GM06990 (cell line): ENCODE measurements around the gene MIP.
"Not testable (repeated sequence)": the region's sequence is repeated elsewhere in the genome, so short reads cannot be mapped to it uniquely, and the experiment has no call there.

Experiments
- DNase-seq: peaks from one replicate; pipeline ENCODE4 v3.0.0-alpha.2; 2011; ENCODE audit not compliant: insufficient read length; ENCODE audit errors: extremely low read depth
- H3K27me3 ChIP-seq: replicated peaks from 2 replicates; pipeline ENCODE4 v1.6.0; 2011; ENCODE audit warnings: low read length; ENCODE audit not compliant: control insufficient read depth, insufficient read depth
- H3K36me3 ChIP-seq: 2 replicates; pipeline ENCODE4 v1.5.1; 2011; ENCODE audit warnings: low read length; ENCODE audit not compliant: control insufficient read depth, insufficient read depth
- H3K4me3 ChIP-seq: replicated peaks from 2 replicates; pipeline ENCODE4 v1.5.1; 2011; ENCODE audit warnings: low read depth, mild to moderate bottlenecking, control low read depth, low read length
- TF ChIP-seq, protein P1 (sequence below): IDR thresholded peaks from 2 replicates; pipeline ENCODE4 v1.5.1; 2011; ENCODE audit warnings: low read length, control low read depth, mild to moderate bottlenecking, inconsistent platforms; ENCODE audit not compliant: insufficient read depth, poor library complexity, severe bottlenecking

The MIP gene

DNA sequence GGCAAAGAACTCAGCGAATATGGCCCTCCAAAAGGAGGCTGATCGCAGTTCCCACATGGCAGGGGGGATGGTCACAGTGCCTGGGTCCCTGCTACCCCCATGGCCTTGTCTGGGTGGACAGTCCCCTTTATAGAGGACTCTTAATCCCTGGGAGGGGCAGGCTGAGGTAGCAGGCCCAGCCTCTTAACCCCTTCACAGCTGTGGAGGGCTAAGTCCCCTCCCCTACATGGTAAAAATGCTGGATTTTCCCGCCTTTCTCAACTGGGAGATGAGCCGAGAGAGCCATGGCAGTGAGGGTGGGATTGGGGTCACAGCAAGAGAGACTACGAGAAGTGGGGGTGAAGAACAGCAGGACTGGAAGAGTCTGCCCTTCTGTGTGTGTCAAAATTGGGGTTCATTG, at the start of gene MIP:
MIP (minus strand) TSS at position 101 of the 400 bp plus-strand sequence; CDS start at position 57, 44 bp downstream.
- H3K4me3 ChIP-seq: no peak within 1 kb of the TSS
- TF ChIP-seq, protein P1, sequence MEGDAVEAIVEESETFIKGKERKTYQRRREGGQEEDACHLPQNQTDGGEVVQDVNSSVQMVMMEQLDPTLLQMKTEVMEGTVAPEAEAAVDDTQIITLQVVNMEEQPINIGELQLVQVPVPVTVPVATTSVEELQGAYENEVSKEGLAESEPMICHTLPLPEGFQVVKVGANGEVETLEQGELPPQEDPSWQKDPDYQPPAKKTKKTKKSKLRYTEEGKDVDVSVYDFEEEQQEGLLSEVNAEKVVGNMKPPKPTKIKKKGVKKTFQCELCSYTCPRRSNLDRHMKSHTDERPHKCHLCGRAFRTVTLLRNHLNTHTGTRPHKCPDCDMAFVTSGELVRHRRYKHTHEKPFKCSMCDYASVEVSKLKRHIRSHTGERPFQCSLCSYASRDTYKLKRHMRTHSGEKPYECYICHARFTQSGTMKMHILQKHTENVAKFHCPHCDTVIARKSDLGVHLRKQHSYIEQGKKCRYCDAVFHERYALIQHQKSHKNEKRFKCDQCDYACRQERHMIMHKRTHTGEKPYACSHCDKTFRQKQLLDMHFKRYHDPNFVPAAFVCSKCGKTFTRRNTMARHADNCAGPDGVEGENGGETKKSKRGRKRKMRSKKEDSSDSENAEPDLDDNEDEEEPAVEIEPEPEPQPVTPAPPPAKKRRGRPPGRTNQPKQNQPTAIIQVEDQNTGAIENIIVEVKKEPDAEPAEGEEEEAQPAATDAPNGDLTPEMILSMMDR: no peak
- no peaks in the 10 kb centered on the region for H3K27me3 ChIP-seq

DNA sequence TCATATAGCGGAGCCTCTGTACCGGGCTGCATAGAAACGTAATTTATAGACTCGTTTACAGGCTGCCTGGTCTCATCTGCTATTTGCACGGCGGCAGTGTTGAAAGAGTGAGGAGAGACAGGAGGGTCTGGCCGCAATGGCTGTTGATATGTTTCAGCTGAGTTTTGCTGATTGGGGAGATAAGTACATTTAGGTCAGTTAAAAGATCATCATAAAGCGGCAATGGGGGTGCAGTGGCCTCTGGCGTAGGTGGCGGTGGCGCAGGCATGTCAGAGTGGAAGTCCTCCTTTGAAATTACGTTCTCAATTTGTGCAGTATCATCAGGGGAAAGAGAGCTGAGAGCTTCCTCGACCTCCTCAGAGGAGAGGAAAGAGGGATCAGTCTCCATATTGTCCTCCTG, 45.4 kb upstream of the MIP start:
- not testable (repeated sequence) for H3K4me3 ChIP-seq, H3K36me3 ChIP-seq, H3K27me3 ChIP-seq

More for the DNA sequence above, at the start of gene MIP:
- no peak for DNase-seq
- H3K36me3 ChIP-seq: no peaks in the 10 kb centered on the region

DNA sequence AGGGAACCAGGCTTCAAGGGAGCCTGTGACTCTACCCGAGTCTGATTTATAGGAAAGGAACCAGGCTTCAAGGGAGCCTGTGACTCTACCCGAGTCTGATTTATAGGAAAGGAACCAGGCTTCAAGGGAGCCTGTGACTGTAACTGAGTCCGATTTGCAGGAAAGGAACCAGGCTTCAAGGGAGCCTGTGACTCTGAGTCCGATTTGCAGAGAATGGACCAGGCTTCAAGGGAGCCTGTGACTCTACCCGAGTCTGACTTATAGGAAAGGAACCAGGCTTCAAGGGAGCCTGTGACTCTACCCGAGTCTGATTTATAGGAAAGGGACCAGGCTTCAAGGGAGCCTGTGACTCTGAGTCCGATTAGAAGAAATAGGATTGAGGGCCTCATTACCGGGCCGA, 45.0 kb upstream of the MIP start:
- H3K36me3 ChIP-seq, H3K4me3 ChIP-seq, DNase-seq, H3K27me3 ChIP-seq: not testable (repeated sequence)

More for the DNA sequence above, 45.4 kb upstream of the MIP start:
- not testable (repeated sequence) for DNase-seq

DNA sequence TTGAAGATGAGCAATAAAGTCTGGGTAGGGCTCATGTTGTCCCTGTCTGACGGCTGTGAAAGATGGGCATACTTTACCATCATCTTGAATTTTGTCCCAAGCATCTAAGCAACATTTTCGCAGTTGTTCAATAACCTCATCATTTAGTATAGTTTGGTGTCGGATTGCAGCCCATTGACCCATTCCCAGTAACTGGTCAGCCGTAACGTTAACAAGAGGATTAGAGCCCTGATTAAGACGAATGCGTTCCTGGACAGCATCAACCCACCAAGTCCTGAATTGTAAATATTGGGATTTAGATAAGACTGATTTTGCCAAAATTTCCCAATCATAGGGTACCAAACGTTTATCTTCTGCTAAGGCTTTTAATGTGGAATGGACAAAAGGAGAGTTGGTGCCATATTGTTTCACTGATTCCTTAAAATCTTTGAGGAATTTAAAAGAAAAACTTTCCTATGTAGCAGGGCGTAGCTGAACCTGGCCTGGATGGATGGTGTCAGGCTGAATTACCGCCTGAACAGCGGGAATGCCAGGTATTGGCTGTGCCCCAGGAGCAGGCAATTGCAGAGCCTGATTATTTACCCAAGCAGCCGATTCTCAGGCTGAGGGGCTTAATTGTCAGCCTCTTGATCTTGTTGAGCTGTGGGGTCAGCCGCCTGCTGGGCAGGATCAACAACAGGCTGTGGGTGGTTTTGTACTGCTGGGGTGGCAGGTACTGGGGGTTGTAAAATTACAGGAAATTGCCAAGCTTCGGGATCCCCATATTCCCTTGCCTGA, 43.9 kb upstream of the MIP start:
- not testable (repeated sequence) for H3K4me3 ChIP-seq, DNase-seq, H3K36me3 ChIP-seq, H3K27me3 ChIP-seq

DNA sequence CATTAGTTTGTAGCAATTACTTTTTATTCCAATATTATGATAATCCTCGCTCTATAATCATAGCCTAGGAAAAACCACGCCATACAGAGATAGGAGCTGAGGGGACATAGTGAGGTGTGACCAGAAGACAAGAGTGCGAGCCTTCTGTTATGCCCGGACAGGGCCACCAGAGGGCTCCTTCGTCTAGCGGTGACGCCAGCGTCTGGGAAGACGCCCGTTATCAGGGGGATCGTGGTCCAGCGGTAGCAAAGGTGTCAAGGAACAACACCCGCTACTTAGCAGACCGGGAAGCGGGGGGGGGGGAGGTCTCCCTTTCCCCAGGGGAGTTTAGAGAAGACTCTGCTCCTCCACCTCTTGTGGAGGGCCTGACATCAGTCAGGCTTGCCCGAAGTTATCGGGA, 42.2 kb upstream of the MIP start:
- H3K36me3 ChIP-seq, H3K4me3 ChIP-seq, DNase-seq, H3K27me3 ChIP-seq: not testable (repeated sequence)

DNA sequence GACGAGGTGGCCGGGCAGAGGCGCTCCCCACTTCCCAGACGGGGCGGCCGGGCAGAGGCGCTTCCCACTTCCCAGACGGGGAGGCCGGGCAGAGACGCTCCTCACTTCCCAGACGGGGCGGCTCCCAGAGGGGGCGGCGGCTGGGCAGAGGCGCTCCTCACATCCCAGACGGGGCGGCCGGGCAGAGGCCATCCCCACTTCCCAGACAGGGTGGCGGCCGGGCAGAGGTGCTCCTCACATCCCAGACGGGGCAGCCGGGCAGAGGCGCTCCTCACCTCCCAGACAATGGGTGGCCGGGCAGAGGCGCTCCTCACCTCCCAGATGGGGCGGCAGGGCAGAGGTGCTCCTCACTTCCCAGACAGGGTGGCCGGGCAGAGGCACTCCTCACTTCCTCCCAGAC, 40.0 kb upstream of the MIP start:
- H3K27me3 ChIP-seq, H3K36me3 ChIP-seq, H3K4me3 ChIP-seq, DNase-seq: not testable (repeated sequence)

DNA sequence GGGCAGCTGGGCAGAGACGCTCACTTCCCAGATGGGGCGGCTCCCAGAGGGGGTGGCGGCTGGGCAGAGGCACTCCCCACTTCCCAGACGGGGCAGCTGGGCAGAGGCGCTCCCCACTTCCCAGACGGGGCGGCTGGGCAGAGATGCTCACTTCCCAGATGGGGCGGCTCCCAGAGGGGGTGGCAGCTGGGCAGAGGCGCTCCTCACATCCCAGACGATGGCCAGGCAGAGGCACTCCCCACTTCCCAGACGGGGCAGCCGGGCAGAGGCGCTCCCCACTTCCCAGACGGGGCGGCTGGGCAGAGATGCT, 39.6 kb upstream of the MIP start:
- not testable (repeated sequence) for H3K4me3 ChIP-seq, DNase-seq, H3K27me3 ChIP-seq, H3K36me3 ChIP-seq

DNA sequence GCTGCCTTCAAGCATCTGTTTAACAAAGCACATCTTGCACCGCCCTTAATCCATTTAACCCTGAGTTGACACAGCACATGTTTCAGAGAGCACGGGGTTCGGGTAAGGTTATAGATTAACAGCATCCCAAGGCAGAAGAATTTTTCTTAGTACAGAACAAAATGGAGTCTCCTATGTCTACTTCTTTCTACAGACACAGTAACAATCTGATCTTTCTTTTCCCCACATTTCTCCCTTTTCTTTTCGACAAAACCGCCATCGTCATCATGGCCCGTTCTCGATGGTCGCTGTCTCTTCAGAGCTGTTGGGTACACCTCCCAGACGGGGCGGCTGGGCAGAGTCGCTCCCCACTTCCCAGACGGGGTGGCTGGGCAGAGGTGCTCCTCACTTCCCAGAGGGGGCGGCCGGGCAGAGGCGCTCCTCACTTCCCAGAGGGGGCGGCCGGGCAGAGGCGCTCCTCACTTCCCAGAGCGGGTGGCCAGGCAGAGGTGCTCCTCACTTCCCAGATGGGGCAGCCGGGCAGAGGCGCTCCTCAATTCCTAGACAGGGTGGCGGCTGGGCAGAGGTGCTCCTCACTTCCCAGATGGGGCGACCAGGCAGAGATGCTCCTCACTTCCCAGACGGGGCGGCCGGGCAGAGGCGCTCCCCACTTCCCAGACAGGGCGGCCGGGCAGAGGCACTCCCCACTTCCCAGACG, 39.1 kb upstream of the MIP start:
- DNase-seq, H3K36me3 ChIP-seq, H3K27me3 ChIP-seq, H3K4me3 ChIP-seq: not testable (repeated sequence)

DNA sequence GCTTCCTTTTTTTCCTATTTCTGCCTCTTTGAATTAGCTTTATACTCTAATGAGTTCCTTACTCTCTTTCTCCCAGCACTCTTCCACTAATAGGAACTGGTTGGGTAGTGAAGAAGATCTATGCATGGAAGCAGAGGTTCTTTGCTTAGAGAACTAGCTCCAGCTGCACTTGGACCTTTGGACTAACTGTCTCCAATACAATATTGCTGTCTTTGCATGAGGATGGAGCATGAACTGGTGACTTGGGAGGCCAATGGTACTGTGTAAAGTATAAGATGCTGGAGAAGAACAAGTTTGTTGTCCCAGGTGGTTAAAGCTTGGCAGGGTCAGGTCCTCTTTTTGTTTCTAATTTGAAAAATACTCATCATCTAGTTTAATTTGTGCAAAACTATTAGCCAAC, 35.9 kb upstream of the MIP start:
- TF ChIP-seq, protein P1: no peak
- no peaks in the 10 kb centered on the region for H3K36me3 ChIP-seq
- DNase-seq: no peak
- no peaks in the 10 kb centered on the region for H3K27me3 ChIP-seq
- no peak overlapping the region for H3K4me3 ChIP-seq
